GM23248 (cell line): ENCODE results near the gene GAREM1. TPM values are rescaled to one million over a fixed set of nuclear protein-coding genes. Genes with fewer than 3 reads are reported as not detected.

Experiments
- DNase-seq: peaks from one replicate; pipeline ENCODE4 v3.0.0-alpha.2; 2015
- H2AFZ ChIP-seq: fragments of 200-600 bp; sonication (generic); 2 replicates; pipeline ENCODE4 v1.6.1; 2016; ENCODE audit warnings: antibody characterized with exemption
- H3F3A ChIP-seq: fragments of 200-600 bp; sonication (generic); 2 replicates; pipeline ENCODE4 v1.6.1; 2016; ENCODE audit warnings: mild to moderate bottlenecking, antibody characterized with exemption, mixed run types; ENCODE audit not compliant: insufficient read depth
- H3K27ac ChIP-seq: fragments of 200-600 bp; sonication (generic); 2 replicates; pipeline ENCODE4 v1.5.1; 2016; ENCODE audit warnings: mild to moderate bottlenecking
- H3K27me3 ChIP-seq: fragments of 200-600 bp; sonication (generic); replicated peaks from 2 replicates; pipeline ENCODE4 v1.6.1; 2016; ENCODE audit warnings: mild to moderate bottlenecking; ENCODE audit not compliant: insufficient read depth
- H3K36me3 ChIP-seq: fragments of 200-600 bp; sonication (generic); 2 replicates; pipeline ENCODE4 v1.6.1; 2016; ENCODE audit warnings: low read depth, mild to moderate bottlenecking
- H3K4me1 ChIP-seq: fragments of 200-600 bp; sonication (generic); 2 replicates; pipeline ENCODE4 v1.6.1; 2016; ENCODE audit warnings: mild to moderate bottlenecking; ENCODE audit not compliant: insufficient read depth
- H3K4me2 ChIP-seq: fragments of 200-600 bp; sonication (generic); one replicate; pipeline ENCODE4 v1.6.1; 2016; ENCODE audit warnings: mild to moderate bottlenecking; ENCODE audit not compliant: unreplicated experiment
- H3K4me3 ChIP-seq: fragments of 200-600 bp; sonication (generic); 2 replicates; pipeline ENCODE4 v1.5.1; 2016; ENCODE audit warnings: mild to moderate bottlenecking
- H3K79me2 ChIP-seq: fragments of 200-600 bp; sonication (generic); 2 replicates; pipeline ENCODE4 v1.6.1; 2016; ENCODE audit warnings: mild to moderate bottlenecking; ENCODE audit not compliant: insufficient read depth
- H3K9ac ChIP-seq: fragments of 200-600 bp; sonication (generic); 2 replicates; pipeline ENCODE4 v1.6.1; 2016; ENCODE audit warnings: mild to moderate bottlenecking
- H3K9me2 ChIP-seq: fragments of 200-600 bp; sonication (generic); 2 replicates; pipeline ENCODE4 v1.6.1; 2016; ENCODE audit warnings: mixed run types, mild to moderate bottlenecking, moderate library complexity; ENCODE audit not compliant: insufficient read depth
- H3K9me3 ChIP-seq: fragments of 200-600 bp; sonication (generic); one replicate; pipeline ENCODE4 v1.6.1; 2017; ENCODE audit warnings: low read depth
- H4K20me1 ChIP-seq: fragments of 200-600 bp; sonication (generic); 2 replicates; pipeline ENCODE4 v1.6.0; 2016; ENCODE audit not compliant: insufficient read depth
- EZH2 ChIP-seq: fragments of 200-600 bp; sonication (generic); IDR thresholded peaks from 2 replicates; pipeline ENCODE4 v1.6.1; 2018; ENCODE audit warnings: antibody characterized with exemption, mild to moderate bottlenecking; ENCODE audit not compliant: insufficient read depth, poor library complexity, severe bottlenecking
- EZH2phosphoT487 ChIP-seq: fragments of 200-600 bp; sonication (generic); IDR thresholded peaks from 2 replicates; pipeline ENCODE4 v1.6.1; 2018; ENCODE audit warnings: antibody characterized with exemption, moderate library complexity, mild to moderate bottlenecking, low read depth; ENCODE audit not compliant: insufficient read depth
- WGBS, 2 experiments: methylation state at CpG; one replicate each; pipeline ENCODE4 v1.1.6; 2015 to 2017; ENCODE audit warnings: low lambda C conversion rate in 2 of 2, low coverage in 1 of 2; ENCODE audit errors: missing lambda C conversion rate in 2 of 2; 5-methylcytosine and 5-hydroxymethylcytosine counted together
- in situ Hi-C: fragments of 300-500 bp; cut with MboI; formaldehyde crosslinking; loops from 2 replicates; pipeline ENCODE4 v1.15.0; 2020
- polyA plus RNA-seq: library from polyadenylated mRNA; unstranded; fragments of >200 nt; fragmentation: Nextera tagmentation; extraction: Ambion mirVana; gene quantifications from 2 replicates; pipeline ENCODE4 v1.2.1, GENCODE V29; 2016
- total RNA-seq: library from RNA; depleted of rRNA; stranded (reverse); fragments of >200 nt; shearing (Covaris generic); gene quantifications from 2 replicates; pipeline ENCODE4 v1.2.3, GENCODE V29; 2014

The GAREM1 gene
- total and polyA plus RNA-seq, 2 experiments from 2014 or later, result 0.30 to 1.2 TPM

DNA sequence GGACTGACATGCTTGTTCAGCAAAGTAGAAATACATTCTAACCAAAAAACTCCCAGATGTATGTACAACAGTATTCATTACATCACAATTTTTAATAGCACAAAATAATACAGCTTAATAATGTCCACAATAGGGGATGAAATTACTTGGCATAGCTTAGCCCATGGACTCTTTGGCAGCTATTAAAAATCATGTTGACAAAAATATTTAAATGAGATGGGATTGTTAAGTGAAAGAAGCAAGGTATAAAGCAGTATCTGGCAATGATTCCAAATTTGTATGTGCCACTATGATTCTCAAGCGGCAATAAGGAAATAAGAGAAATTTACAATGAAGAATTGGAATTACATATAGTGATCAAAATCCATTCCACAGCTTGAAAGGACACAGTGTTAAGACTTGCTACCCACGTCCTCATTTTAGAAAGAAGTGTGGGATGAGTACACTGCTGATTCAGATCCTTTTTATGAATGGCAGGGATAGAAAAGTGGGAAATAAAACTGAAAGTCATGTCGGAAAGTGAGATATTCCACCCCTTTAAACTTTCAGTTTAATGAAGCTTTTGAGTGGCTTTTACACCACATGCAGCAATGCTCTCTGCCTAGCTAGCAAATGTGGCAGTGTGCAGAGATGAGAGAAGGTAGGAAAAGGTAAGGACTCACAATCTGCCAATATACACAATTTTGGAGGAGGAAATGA is 2.4 kb downstream of the GAREM1 start:
- no peak overlapping the region for H3K9ac ChIP-seq
- H3K4me2 ChIP-seq, result no peak overlapping the region
- no peaks in the 10 kb centered on the region for H3K9me2 ChIP-seq
- no peak overlapping the region for H2AFZ ChIP-seq
- H4K20me1 ChIP-seq, result no peaks in the 10 kb centered on the region
- in situ Hi-C loops, result loop anchor here (10.0 kb wide), 1 partner anchor 183 kb away; no protein-coding TSS in a partner anchor
- no peak overlapping the region for H3K4me3 ChIP-seq
- 69 to 80% methylated on average over 3 of the region's 3 CpGs for WGBS, 2 experiments
- no peaks in the 10 kb centered on the region for H3K36me3 ChIP-seq
- H3K79me2 ChIP-seq, result no peaks in the 10 kb centered on the region
- no peak for DNase-seq
- peaks cover 5% of the 10 kb centered on the region; the same call in 1 of the 2 replicates for H3F3A ChIP-seq
- TF ChIP-seq EZH2phosphoT487, result no peak
- TF ChIP-seq EZH2, result no peak
- H3K9me3 ChIP-seq, result no peaks in the 10 kb centered on the region
- H3K27ac ChIP-seq, result no peak overlapping the region
- H3K27me3 ChIP-seq, result peaks cover 3% of the 10 kb centered on the region; the same call in 1 of the 2 replicates
- no peaks in the 10 kb centered on the region for H3K4me1 ChIP-seq

DNA sequence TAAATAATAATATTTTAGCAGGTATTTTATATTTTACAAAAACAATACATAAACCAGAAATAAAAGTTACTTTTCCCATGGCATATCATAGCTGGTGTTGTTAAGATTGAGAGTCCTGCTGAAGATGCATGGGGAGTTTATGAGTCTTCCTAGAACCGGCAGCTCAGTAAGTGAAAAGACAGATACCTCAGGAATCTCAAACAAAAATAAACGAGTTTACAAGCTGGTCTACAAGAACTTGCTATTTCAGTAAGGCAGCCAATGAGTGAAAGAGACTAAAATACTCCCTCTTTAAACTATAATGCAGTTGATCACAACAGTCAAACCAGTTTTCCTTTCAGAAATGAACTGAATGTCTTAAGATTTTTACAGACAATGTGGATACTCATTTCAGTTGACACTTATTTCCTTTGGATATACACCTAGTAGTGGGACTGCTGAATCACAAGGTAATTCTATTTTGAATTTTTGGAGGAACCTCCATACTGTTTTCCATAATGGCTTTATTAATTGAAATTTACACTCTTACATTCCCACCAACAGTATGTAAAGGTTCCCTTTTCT is 8.9 kb downstream of the GAREM1 start:
- in situ Hi-C loops, result loop anchor here (10.0 kb wide), 1 partner anchor 177 kb away; no protein-coding TSS in a partner anchor
- Histone ChIP-seq H2AFZ (no peak overlapping the region), H3K9me3 (no peaks in the 10 kb centered on the region), H3K9ac (no peak overlapping the region), H4K20me1 (no peaks in the 10 kb centered on the region), H3K79me2 (no peaks in the 10 kb centered on the region), H3K27me3 (no peaks in the 10 kb centered on the region), H3F3A (no peaks in the 10 kb centered on the region), H3K9me2 (no peaks in the 10 kb centered on the region), H3K27ac (no peak overlapping the region), H3K36me3 (no peaks in the 10 kb centered on the region), H3K4me1 (no peaks in the 10 kb centered on the region), H3K4me3 (no peak overlapping the region), H3K4me2 (no peak overlapping the region)
- TF ChIP-seq EZH2phosphoT487 (no peak), EZH2 (no peak)
- 41 to 58% methylated on average over 2 of the region's 2 CpGs for whole genome bisulfite sequencing, 2 experiments
- no peak for DNase-seq

- no peak for TF ChIP-seq EZH2
- TF ChIP-seq EZH2phosphoT487, result no peak
- H3K4me3 ChIP-seq, result no peak overlapping the region
- no peaks in the 10 kb centered on the region for H3F3A ChIP-seq
- DNase-seq, result no peak
- no peak overlapping the region for H3K27ac ChIP-seq
- no peaks in the 10 kb centered on the region for H3K4me1 ChIP-seq
- H2AFZ ChIP-seq, result no peak overlapping the region
- no peaks in the 10 kb centered on the region for H3K27me3 ChIP-seq
- H3K4me2 ChIP-seq, result no peak overlapping the region
- no peaks in the 10 kb centered on the region for H4K20me1 ChIP-seq
- H3K9ac ChIP-seq, result no peak overlapping the region
- no peaks in the 10 kb centered on the region for H3K9me3 ChIP-seq
- 38 to 43% methylated on average over 4 of the region's 4 CpGs for WGBS, 2 experiments
- no peaks in the 10 kb centered on the region for H3K36me3 ChIP-seq
- in situ Hi-C loops, result loop anchor here (10.0 kb wide), 1 partner anchor 175 kb away; no protein-coding TSS in a partner anchor
- no peaks in the 10 kb centered on the region for H3K79me2 ChIP-seq
- H3K9me2 ChIP-seq, result no peaks in the 10 kb centered on the region
Observed at GRCh38 chr18:32460171-32460731, 10.4 kb downstream of the GAREM1 start.

DNA sequence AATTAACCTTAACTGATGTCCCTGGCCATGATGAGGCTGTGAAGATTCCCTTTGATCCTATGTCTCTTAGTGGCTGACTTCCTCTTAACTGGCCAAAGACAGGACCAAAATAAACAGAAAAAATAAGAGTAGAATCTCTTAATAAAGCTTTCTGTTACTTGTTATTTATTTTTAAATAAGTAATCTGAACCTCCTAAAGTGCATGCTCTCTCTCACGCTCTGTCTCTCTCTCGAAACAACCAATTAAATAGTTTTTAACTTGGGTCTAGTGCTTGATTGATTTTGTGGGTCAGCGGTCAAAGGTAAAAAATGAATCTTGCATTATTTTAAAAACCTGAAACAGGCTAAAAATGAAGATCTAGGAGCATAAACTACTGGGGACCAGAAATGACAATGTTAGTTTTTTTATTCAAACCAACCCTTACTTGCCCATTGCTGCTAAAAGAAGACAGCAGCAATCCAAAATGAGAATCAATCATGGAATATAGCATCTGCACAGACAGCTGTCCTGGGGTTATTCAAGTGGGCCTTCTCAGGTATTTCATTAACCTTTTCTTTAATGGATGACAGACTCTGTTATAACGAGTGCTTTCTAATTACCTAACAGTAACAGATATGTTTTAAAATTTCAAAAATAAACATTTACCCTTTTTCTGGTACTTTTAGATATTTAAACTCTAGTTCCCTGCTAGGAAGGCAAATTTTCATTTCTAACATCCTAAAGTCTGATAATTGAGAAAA is 11.2 kb downstream of the GAREM1 start:
- no peak for DNase-seq

More for the DNA sequence above, 11.2 kb downstream of the GAREM1 start:
- H3K9ac ChIP-seq, result no peak overlapping the region
- no peak overlapping the region for H2AFZ ChIP-seq
- no peak overlapping the region for H3K4me2 ChIP-seq
- no peak for TF ChIP-seq EZH2
- TF ChIP-seq EZH2phosphoT487, result no peak
- H3K79me2 ChIP-seq, result no peaks in the 10 kb centered on the region
- H3K27ac ChIP-seq, result no peak overlapping the region
- WGBS, 2 experiments, result 70 to 85% methylated on average over 4 of the region's 4 CpGs
- no peaks in the 10 kb centered on the region for H3K4me1 ChIP-seq
- no peaks in the 10 kb centered on the region for H3K27me3 ChIP-seq
- no peaks in the 10 kb centered on the region for H3K36me3 ChIP-seq
- H3K9me3 ChIP-seq, result no peaks in the 10 kb centered on the region
- in situ Hi-C loops, result loop anchor here (10.0 kb wide), 1 partner anchor 175 kb away; no protein-coding TSS in a partner anchor
- H3K4me3 ChIP-seq, result no peak overlapping the region
- H4K20me1 ChIP-seq, result no peaks in the 10 kb centered on the region
- H3F3A ChIP-seq, result no peaks in the 10 kb centered on the region
- no peaks in the 10 kb centered on the region for H3K9me2 ChIP-seq
